ENCODE data around the gene RBBP9.

GRCh38 chr20:18477821-18478220, 19.2 kb downstream of the RBBP9 start:
- TF ChIP-seq CTCF (IDR thresholded peaks at IDR 0.05; ENCODE audit: borderline replicate concordance, extremely low read depth, low read length, poor library complexity, severe bottlenecking) (no peak), EZH2 (IDR thresholded peaks at IDR 0.05; ENCODE audit: borderline replicate concordance, low read depth, low read length, severe bottlenecking) (no peak)
